Measurements from ENCODE around the gene PDGFC.

PDGFC gene, protein sequence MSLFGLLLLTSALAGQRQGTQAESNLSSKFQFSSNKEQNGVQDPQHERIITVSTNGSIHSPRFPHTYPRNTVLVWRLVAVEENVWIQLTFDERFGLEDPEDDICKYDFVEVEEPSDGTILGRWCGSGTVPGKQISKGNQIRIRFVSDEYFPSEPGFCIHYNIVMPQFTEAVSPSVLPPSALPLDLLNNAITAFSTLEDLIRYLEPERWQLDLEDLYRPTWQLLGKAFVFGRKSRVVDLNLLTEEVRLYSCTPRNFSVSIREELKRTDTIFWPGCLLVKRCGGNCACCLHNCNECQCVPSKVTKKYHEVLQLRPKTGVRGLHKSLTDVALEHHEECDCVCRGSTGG

GRCh38 chr4:156971676-156972378 lies at the start of gene PDGFC:
PDGFC (minus strand) TSS chr4:156971799; CDS start chr4:156970903, 896 bp downstream.
- TF ChIP-seq, protein P1, sequence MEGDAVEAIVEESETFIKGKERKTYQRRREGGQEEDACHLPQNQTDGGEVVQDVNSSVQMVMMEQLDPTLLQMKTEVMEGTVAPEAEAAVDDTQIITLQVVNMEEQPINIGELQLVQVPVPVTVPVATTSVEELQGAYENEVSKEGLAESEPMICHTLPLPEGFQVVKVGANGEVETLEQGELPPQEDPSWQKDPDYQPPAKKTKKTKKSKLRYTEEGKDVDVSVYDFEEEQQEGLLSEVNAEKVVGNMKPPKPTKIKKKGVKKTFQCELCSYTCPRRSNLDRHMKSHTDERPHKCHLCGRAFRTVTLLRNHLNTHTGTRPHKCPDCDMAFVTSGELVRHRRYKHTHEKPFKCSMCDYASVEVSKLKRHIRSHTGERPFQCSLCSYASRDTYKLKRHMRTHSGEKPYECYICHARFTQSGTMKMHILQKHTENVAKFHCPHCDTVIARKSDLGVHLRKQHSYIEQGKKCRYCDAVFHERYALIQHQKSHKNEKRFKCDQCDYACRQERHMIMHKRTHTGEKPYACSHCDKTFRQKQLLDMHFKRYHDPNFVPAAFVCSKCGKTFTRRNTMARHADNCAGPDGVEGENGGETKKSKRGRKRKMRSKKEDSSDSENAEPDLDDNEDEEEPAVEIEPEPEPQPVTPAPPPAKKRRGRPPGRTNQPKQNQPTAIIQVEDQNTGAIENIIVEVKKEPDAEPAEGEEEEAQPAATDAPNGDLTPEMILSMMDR (IDR thresholded peaks at IDR 0.05; ENCODE audit: low read depth, low read length): no peak

DNA sequence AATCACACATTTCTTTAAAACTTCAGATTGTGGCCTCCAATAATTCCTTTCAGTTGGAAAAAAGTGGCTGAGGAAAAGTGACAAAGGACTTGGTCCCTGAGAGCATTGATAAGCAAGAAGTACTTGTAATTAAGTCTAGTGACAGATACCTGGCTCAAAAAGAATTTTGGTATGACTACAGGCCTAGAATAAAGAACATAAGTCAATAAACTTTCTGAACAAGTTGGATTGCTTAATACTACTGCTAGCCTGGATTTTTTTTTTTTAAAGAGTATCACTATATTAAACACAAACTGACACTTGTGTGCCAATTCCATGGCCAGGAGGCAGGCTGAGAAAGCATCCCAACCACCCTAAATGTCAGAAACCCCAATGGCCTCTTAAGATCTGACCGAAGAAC lies 49.3 kb upstream of the PDGFC start:
- TF ChIP-seq, protein P1 (IDR thresholded peaks at IDR 0.05; ENCODE audit: low read depth, low read length): no peak
- H3K4me3 ChIP-seq (ENCODE audit: low read depth, low read length): no peak overlapping the region

More at GRCh38 chr4:156971676-156972378, at the start of gene PDGFC:
- H3K4me3 ChIP-seq (ENCODE audit: low read depth, low read length): peak within 1 kb of the TSS; percentile 79

DNA sequence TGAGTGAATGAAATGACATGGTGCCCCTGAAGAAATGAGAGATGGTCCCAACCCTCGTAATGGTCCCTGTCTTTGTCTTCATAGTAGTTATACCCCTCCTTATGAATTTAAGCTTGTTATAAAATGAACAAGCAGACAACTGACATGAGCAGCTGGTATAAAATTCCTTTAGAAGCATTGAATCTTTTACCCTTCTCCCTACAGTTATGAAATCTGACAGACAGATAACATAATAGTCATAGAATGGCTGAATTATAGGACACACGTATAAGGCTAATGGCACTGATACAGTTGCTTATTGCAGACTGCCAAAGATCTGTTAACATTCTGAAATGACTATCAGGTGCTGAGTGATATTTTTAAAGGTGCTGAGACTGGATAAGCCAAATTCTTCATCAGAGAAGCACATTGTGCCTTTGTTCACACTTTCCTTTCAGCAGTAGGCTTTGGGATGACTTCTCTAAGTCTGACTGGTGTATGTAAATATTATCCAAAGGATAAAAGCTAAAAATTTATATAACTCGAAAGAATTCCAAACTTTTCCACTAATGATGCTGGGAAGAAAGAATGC lies 47.4 kb upstream of the PDGFC start:
- TF ChIP-seq, protein P1 (IDR thresholded peaks at IDR 0.05; ENCODE audit: low read depth, low read length): no peak
- no peak overlapping the region for H3K4me3 ChIP-seq (ENCODE audit: low read depth, low read length)

GRCh38 chr4:157014621-157015591 lies 43.3 kb upstream of the PDGFC start:
- TF ChIP-seq, protein P1 (IDR thresholded peaks at IDR 0.05; ENCODE audit: low read depth, low read length): no peak
- H3K4me3 ChIP-seq (ENCODE audit: low read depth, low read length): no peak overlapping the region

DNA sequence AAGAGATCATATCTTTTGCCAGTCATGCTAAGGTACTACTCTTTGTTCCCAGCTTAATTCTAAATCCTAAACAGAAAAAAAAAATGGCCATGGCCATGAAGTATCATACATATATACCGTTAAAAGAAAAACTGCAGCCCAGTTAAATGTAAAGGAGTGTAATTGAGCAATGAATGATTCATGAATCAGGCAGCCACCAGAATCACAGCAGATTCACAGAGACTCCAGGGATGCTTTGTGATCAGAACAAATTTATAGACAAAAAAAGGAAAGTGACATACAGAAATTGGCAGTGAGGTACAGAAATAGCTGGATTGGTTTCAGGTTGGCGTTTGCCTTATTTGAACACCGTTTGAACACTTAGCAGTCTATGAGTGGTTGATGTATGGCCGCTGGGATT lies 42.1 kb upstream of the PDGFC start:
- TF ChIP-seq, protein P1 (IDR thresholded peaks at IDR 0.05; ENCODE audit: low read depth, low read length): no peak
- no peak overlapping the region for H3K4me3 ChIP-seq (ENCODE audit: low read depth, low read length)

- TF ChIP-seq, protein P1 (IDR thresholded peaks at IDR 0.05; ENCODE audit: low read depth, low read length): no peak
- H3K4me3 ChIP-seq (ENCODE audit: low read depth, low read length): no peak overlapping the region
Measured at GRCh38 chr4:157012781-157013180, 41.2 kb upstream of the PDGFC start.
